HG02623 (cell line): Measurements from ENCODE around the gene CCNDBP1.

Experiments
- ATAC-seq: cut with Tn5 transposase; IDR thresholded peaks from one replicate; pipeline ENCODE4 v1.9.1; 2021; ENCODE audit warnings: moderate library complexity; ENCODE audit not compliant: unreplicated experiment

Gene CCNDBP1

DNA sequence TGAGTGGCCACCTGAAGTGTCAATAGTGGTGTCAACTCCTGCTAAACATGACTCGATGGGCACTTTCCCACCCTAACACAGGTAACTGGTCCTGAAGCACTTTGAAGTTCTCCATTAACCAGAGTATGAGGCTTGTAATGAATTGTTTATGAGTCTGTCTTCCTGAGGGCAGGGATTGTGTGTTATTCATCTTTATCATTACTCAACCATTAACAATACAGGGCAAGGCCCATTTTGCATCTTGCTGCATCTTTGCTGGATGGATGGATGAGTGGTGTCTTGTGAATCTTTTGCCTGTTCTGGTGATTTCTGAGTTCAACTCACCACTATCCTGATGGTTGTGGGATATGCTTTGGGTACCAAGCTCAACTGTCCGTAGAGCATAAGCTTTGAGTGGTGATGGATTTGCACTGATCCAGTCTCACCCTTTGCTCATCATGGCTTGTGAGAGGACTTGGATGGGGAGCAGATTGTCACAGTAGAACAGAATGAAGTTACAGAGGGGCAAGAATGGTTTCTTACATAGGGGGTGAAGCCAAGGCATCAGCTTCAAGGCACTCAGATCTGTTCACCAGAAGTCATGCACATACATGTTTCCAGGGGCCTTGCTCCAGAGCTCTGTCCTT lies 57.9 kb downstream of the CCNDBP1 start:
- ATAC-seq = no peak

- ATAC-seq = no peak
These were observed 58.9 kb downstream of the CCNDBP1 start for GRCh38 chr15:43244092-43244491.

GRCh38 chr15:43246261-43246774 lies 61.1 kb downstream of the CCNDBP1 start:
- no peak for ATAC-seq
